GM08714 (cell line): ENCODE data around the gene SEC14L1.
"Not testable (repeated sequence)": the region's sequence is repeated elsewhere in the genome, so short reads cannot be mapped to it uniquely, and the experiment has no call there.

ENCODE experiments used
- H3K4me3 ChIP-seq: fragments of 200-500 bp; sonication (Bioruptor generic); 2 replicates; pipeline ENCODE4 v1.5.1; 2014; ENCODE audit warnings: mild to moderate bottlenecking, low read length, inconsistent platforms
- ZNF274 ChIP-seq: IDR thresholded peaks from 2 replicates; pipeline ENCODE4 v1.6.1; 2012; ENCODE audit warnings: mild to moderate bottlenecking, low read depth, low read length

SEC14L1 gene

GRCh38 chr17:77153999-77154586 lies 13.3 kb downstream of the SEC14L1 start:
- TF ChIP-seq ZNF274 = no peak
- no peak overlapping the region for H3K4me3 ChIP-seq

- no peak overlapping the region for H3K4me3 ChIP-seq
- no peak for TF ChIP-seq ZNF274
These were observed 14.4 kb downstream of the SEC14L1 start for GRCh38 chr17:77155125-77155524.

GRCh38 chr17:77157766-77158165 lies 17.0 kb downstream of the SEC14L1 start:
- not testable (repeated sequence) for H3K4me3 ChIP-seq

GRCh38 chr17:77160091-77160874 lies 19.5 kb downstream of the SEC14L1 start:
- no peak for TF ChIP-seq ZNF274
- no peak overlapping the region for H3K4me3 ChIP-seq

GRCh38 chr17:77160875-77161530 lies 20.2 kb downstream of the SEC14L1 start:
- no peak for TF ChIP-seq ZNF274
- no peak overlapping the region for H3K4me3 ChIP-seq

- no peak for TF ChIP-seq ZNF274
- H3K4me3 ChIP-seq = no peak overlapping the region
These were observed 21.2 kb downstream of the SEC14L1 start for GRCh38 chr17:77161953-77162352.

- TF ChIP-seq ZNF274 = no peak
- no peak overlapping the region for H3K4me3 ChIP-seq
These were observed 22.2 kb downstream of the SEC14L1 start for GRCh38 chr17:77163001-77163400.

GRCh38 chr17:77163511-77164280 lies 22.9 kb downstream of the SEC14L1 start:
- no peak for TF ChIP-seq ZNF274
- no peak overlapping the region for H3K4me3 ChIP-seq

GRCh38 chr17:77164483-77165091 lies 23.8 kb downstream of the SEC14L1 start:
- no peak overlapping the region for H3K4me3 ChIP-seq
- TF ChIP-seq ZNF274 = no peak

- H3K4me3 ChIP-seq = no peak overlapping the region; the same call in 1 of the 2 replicates
- TF ChIP-seq ZNF274 = no peak
These were observed 24.8 kb downstream of the SEC14L1 start for GRCh38 chr17:77165577-77165976.

GRCh38 chr17:77167472-77168306 lies 26.9 kb downstream of the SEC14L1 start:
- TF ChIP-seq ZNF274 = no peak
- H3K4me3 ChIP-seq = no peak overlapping the region

- H3K4me3 ChIP-seq = no peak overlapping the region
- no peak for TF ChIP-seq ZNF274
These were observed 32.3 kb downstream of the SEC14L1 start for GRCh38 chr17:77173104-77173503.

- TF ChIP-seq ZNF274 = no peak
- H3K4me3 ChIP-seq = no peak overlapping the region
These were observed 34.3 kb downstream of the SEC14L1 start for GRCh38 chr17:77174928-77175661.
